K562 (cell line): ENCODE data around the gene LIN28A. TPM values are rescaled to one million over a fixed set of nuclear protein-coding genes. Genes with fewer than 3 reads are reported as not detected.

Experiments
- ATAC-seq: fragments of 200-7000 bp; cut with Tn5 transposase; 3 replicates; pipeline ENCODE4 v1.9.1; 2020; ENCODE audit warnings: moderate library complexity
- BruUV-seq: library from RNA; stranded (reverse); fragments of 400-500 nt; replicated peaks from 2 replicates; lab custom pipeline; 2021; lab: Mats Ljungman, UMichigan
- CTCF ChIA-PET: fragments of 300-600 bp; formaldehyde crosslinking; extraction: SDS; loops from one replicate; lab custom pipeline; 2021; ENCODE audit warnings: low intra/inter-chr PET ratio; lab: Yijun Ruan, JAX
- POLR2A ChIA-PET: fragments of 300-600, 350-650 bp; sonication (Branson Sonifier 250); formaldehyde crosslinking; extraction: SDS; loops from one replicate; lab custom pipeline; 2021; ENCODE audit warnings: antibody characterized with exemption, inconsistent platforms; lab: Yijun Ruan, JAX
- DNase-seq, 4 experiments: peaks; one replicate each; pipeline versions ENCODE4 v3.0.0 to v3.0.0-alpha.2; 2011 to 2018; ENCODE audit warnings: low spot score in 3 of 4, mixed read lengths in 3 of 4; ENCODE audit errors: extremely low read depth in 1 of 4
- FAIRE-seq: peaks from 2 replicates; lab custom pipeline; 2011; peaks lifted over from hg19 to GRCh38; lab: Jason Lieb, UNC
- H2AFZ ChIP-seq: 2 replicates; pipeline ENCODE4 v1.6.0; 2011; ENCODE audit warnings: low read depth, low read length, control low read depth, inconsistent platforms
- H3K27ac ChIP-seq: fragments of 200-600 bp; 3 replicates; pipeline ENCODE4 v1.8.0; 2011; ENCODE audit warnings: low read depth, mild to moderate bottlenecking, control low read depth, inconsistent platforms, low read length, moderate library complexity, mixed read lengths; ENCODE audit errors: extremely low read depth
- H3K27me3 ChIP-seq, 2 experiments: fragments of 300-600 bp in 1 of 2; 2 replicates in 1 of 2; 3 replicates in 1 of 2; pipeline versions ENCODE4 v1.6.0 to v1.8.0; 2011; ENCODE audit warnings: inconsistent platforms in 2 of 2, low read length in 2 of 2, mild to moderate bottlenecking in 1 of 2, mixed read lengths in 1 of 2, moderate library complexity in 1 of 2; ENCODE audit not compliant: control insufficient read depth in 2 of 2, insufficient read depth in 2 of 2
- H3K36me3 ChIP-seq: fragments of 300-600 bp; 3 replicates; pipeline ENCODE4 v1.8.0; 2011; ENCODE audit warnings: mild to moderate bottlenecking, low read length, inconsistent platforms; ENCODE audit not compliant: control insufficient read depth, insufficient read depth
- H3K4me1 ChIP-seq, 2 experiments: fragments of 200-600 bp in 1 of 2; replicated peaks in 1 of 2; 2 replicates in 1 of 2; 3 replicates in 1 of 2; pipeline versions ENCODE4 v1.5.1 to v1.8.0; 2011; ENCODE audit warnings: inconsistent platforms in 2 of 2, low read length in 2 of 2, mild to moderate bottlenecking in 1 of 2, mixed read lengths in 1 of 2, moderate library complexity in 1 of 2; ENCODE audit not compliant: control insufficient read depth in 2 of 2, insufficient read depth in 2 of 2
- H3K4me2 ChIP-seq: 2 replicates; pipeline ENCODE4 v1.6.1; 2011; ENCODE audit warnings: low read length, control low read depth, inconsistent platforms, mixed read lengths; ENCODE audit not compliant: insufficient read depth
- H3K4me3 ChIP-seq: fragments of 200-600 bp; sonication (generic), shearing (Covaris generic); 2 replicates; pipeline ENCODE4 v1.5.1; 2016; ENCODE audit warnings: control low read depth, inconsistent platforms
- H3K79me2 ChIP-seq: fragments of 200-600 bp; 3 replicates; pipeline ENCODE4 v1.8.0; 2011; ENCODE audit warnings: low read length, inconsistent platforms; ENCODE audit not compliant: control insufficient read depth, insufficient read depth
- H3K9ac ChIP-seq, 2 experiments: 2 replicates each; pipeline versions ENCODE4 v1.6.0 to v1.6.1; 2011; ENCODE audit warnings: low read depth in 2 of 2, low read length in 2 of 2, control low read depth in 1 of 2, inconsistent platforms in 1 of 2, mild to moderate bottlenecking in 1 of 2, mixed read lengths in 1 of 2; ENCODE audit not compliant: insufficient read depth in 1 of 2
- H3K9me1 ChIP-seq: one replicate; pipeline ENCODE4 v1.6.0; 2011; ENCODE audit warnings: inconsistent platforms, mild to moderate bottlenecking, low read length, moderate library complexity; ENCODE audit not compliant: control insufficient read depth, insufficient read depth
- H3K9me3 ChIP-seq: replicated peaks from 2 replicates; pipeline ENCODE4 v1.5.1; 2011; ENCODE audit warnings: low read depth, low read length, inconsistent platforms; ENCODE audit not compliant: control insufficient read depth, insufficient read depth
- H4K20me1 ChIP-seq: replicated peaks from 2 replicates; pipeline ENCODE4 v1.6.1; 2011; ENCODE audit warnings: low read length, inconsistent platforms, mixed read lengths; ENCODE audit not compliant: control insufficient read depth, insufficient read depth
- BDP1 ChIP-seq: IDR thresholded peaks from 3 replicates; pipeline ENCODE4 v1.6.1; 2011; ENCODE audit not compliant: insufficient read length, insufficient read depth
- FOXP1 ChIP-seq: sonication (generic); formaldehyde crosslinking; IDR thresholded peaks from 2 replicates; pipeline ENCODE4 v1.8.0; 2022; ENCODE audit warnings: mild to moderate bottlenecking, missing genetic modification reagents
- PCBP1 ChIP-seq: fragments of 200-400 bp; formaldehyde crosslinking; IDR thresholded peaks from 2 replicates; pipeline ENCODE4 v1.6.1; 2018; ENCODE audit warnings: mild to moderate bottlenecking, low read depth, low read length; ENCODE audit not compliant: poor library complexity, severe bottlenecking
- TEAD4 ChIP-seq, 2 experiments: sonication (generic) in 1 of 2; formaldehyde crosslinking in 1 of 2; IDR thresholded peaks; 2 replicates each; pipeline versions ENCODE4 v1.6.1 to v1.8.0; 2012 to 2022; ENCODE audit warnings: borderline replicate concordance in 1 of 2, inconsistent platforms in 1 of 2, low read length in 1 of 2, mild to moderate bottlenecking in 1 of 2, missing genetic modification reagents in 1 of 2
- TRIM24 ChIP-seq, 2 experiments: fragments of 450-650 bp; IDR thresholded peaks; 2 replicates each; pipeline ENCODE4 v1.6.1; 2016
- ZFP30 ChIP-seq: fragments of 250-450 bp; sonication (Bioruptor Pico); IDR thresholded peaks from 2 replicates; pipeline ENCODE4 v1.8.0; 2022; ENCODE audit warnings: moderate library complexity, mild to moderate bottlenecking, inconsistent platforms, borderline replicate concordance
- ZNF232 ChIP-seq: sonication (generic); formaldehyde crosslinking; IDR thresholded peaks from 2 replicates; pipeline ENCODE4 v1.8.0; 2022; ENCODE audit warnings: mild to moderate bottlenecking, missing genetic modification reagents
- ZNF717 ChIP-seq: fragments of 250-450 bp; sonication (Bioruptor Pico); IDR thresholded peaks from 2 replicates; pipeline ENCODE4 v1.5.0; 2021
- WGBS: fragments of 100-300 bp; shearing (Covaris generic); methylation state at CpG from one replicate; pipeline ENCODE4 v1.1.6; 2016; ENCODE audit warnings: low coverage, mixed read lengths; ENCODE audit not compliant: insufficient coverage; ENCODE audit errors: missing lambda C conversion rate; 5-methylcytosine and 5-hydroxymethylcytosine counted together
- in situ Hi-C: fragments of 300-500 bp; cut with MboI; formaldehyde crosslinking; loops from 4 replicates; pipeline ENCODE4 v1.15.0; 2018; ENCODE audit warnings: inconsistent platforms, mixed read lengths
- intact Hi-C: fragments of 100-400 bp; cut with micrococcal nuclease; formaldehyde crosslinking; loops from 2 replicates; pipeline ENCODE4 v1.14.2; 2022
- polyA plus RNA-seq, 8 experiments: library from polyadenylated mRNA; depleted of rRNA in 4 of 8; stranded (reverse) in 5 of 8; unstranded in 3 of 8; fragments of >200 nt; fragmentation: Nextera tagmentation in 2 of 8; fragmentation: Illumina TruSeq in 1 of 8; extraction: Ambion mirVana in 2 of 8; extraction: Trizol in 1 of 8; gene quantifications; 2 replicates each; pipeline versions ENCODE4 v1.2.1 to v1.2.3, GENCODE V29; 2011 to 2014; ENCODE audit warnings: inconsistent platforms in 1 of 8, missing spikeins in 1 of 8
- total RNA-seq, 7 experiments: library from RNA; depleted of rRNA in 6 of 7; stranded (reverse); fragments of >200 nt in 6 of 7; fragmentation: Illumina TruSeq in 2 of 7; extraction: Trizol in 2 of 7; gene quantifications; 2 replicates each; pipeline versions ENCODE4 v1.2.1 to v1.2.3, GENCODE V29; 2011 to 2021; ENCODE audit warnings: low replicate concordance in 1 of 7

Gene LIN28A
- total and polyA plus RNA-seq, 9 of the 15 experiments (the other 6 are each of a cell fraction or from before 2014, with no cell fraction given) = 0.80 to 5.4 (median 3.9) TPM

DNA sequence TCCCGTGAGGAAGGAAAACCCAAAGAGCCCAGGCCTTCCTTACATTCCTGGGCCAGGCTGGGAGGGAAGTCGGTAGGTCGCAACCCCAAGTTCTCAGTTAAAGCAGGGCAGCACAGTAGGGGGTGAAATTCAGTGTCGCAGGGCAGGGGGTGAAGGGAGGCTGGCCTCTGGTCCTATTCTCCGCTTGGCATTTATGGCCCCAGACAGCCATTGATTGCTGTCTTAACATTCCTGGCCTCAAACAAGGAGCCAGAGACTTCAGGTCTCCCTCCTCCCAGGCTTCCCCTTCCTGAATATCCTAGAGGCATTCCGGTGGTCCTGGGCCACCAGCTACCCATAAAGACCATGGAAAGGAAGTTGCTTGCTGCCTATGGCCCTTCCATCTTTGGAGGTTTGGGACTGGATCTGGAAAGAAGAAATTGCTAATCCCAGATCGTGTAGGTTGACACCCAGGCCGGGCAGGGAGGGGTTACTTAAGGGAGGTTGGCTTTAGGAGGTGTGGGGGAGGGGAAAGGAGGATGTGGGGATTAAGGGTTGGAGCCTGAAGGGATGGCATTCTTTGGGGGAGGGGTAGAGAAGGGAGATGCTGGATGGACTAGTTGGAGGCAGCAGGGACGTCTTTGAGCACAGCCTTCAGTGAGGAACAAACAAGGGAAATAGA is 1.7 kb downstream of the LIN28A start (continued):
- TF ChIP-seq PCBP1 (no peak), FOXP1 (CRISPR knock-in tag) (no peak), TRIM24 (IDR thresholded peaks at IDR 0.05) (peak in 1 of 2 experiments; percentile 30; a peak in 2 of 4 replicates), TEAD4 (IDR thresholded peaks at IDR 0.05; ENCODE audit: low read length) (no peak), TEAD4 (CRISPR knock-in tag; IDR thresholded peaks at IDR 0.05; ENCODE audit: borderline replicate concordance) (no peak), ZNF717 (no peak)

DNA sequence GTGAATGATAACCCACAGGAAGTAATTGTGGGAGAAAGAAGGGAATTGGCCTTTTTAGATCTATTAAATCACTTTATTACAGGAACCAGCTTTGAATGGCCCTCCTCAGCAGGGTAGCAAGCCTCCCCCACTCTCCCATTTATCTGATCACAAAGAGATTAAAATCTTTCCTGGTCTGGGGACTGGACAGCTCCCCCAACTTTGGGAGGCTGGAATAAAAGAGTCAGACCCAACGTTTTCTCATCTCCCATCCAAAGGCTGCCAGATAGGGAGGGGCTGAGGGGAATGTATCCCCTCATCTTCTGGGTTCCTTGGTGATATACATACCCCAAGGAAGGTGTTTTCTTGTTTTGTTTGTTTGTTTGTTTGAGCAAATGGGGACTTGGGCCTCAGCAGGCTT is 2.4 kb downstream of the LIN28A start:
- Histone ChIP-seq H3K27me3 (peaks cover 0 to 5% of the 10 kb centered on the region in 2 experiments; a peak in 1 of 5 replicates), H3K27ac (no peak overlapping the region), H3K9me3 (no peaks in the 10 kb centered on the region), H3K79me2 (no peaks in the 10 kb centered on the region), H3K9ac (no peak overlapping the region), H3K4me1 (peaks cover 12 to 39% of the 10 kb centered on the region in 2 experiments; a peak in 4 of 5 replicates), H2AFZ (no peak overlapping the region), H3K36me3 (no peaks in the 10 kb centered on the region), H3K4me3 (no peak overlapping the region), H3K4me2 (no peak overlapping the region)
- 0% methylated on average over 1 of the region's 1 CpG for WGBS
- ChIA-PET CTCF (no interaction called here), POLR2A (interaction anchor here (1.1 kb wide), 1 partner anchor 14 kb away, joined by 3 read pairs; no protein-coding TSS in a partner anchor)
- in situ Hi-C loops = no loop called here
- intact Hi-C loops = no loop called here
- FAIRE-seq (no peak), ATAC-seq (no peak)
- no peak for TF ChIP-seq ZNF232
- TF ChIP-seq BDP1 = no peak
- TF ChIP-seq ZFP30 = no peak
- TF ChIP-seq, all 486 proteins: peak for 0
- Histone ChIP-seq H3K9me1 (no peaks in the 10 kb centered on the region), H4K20me1 (peaks cover 5% of the 10 kb centered on the region; the same call in 1 of the 2 replicates)
- TSS peak; percentile 29 for BruUV-seq
- no peak for DNase-seq
